Measurements from ENCODE around the gene RASGRP4.

The RASGRP4 gene

GRCh38 chr19:38362076-38362945 is 63.7 kb downstream of the RASGRP4 start:
- no peak for DNase-seq

GRCh38 chr19:38361633-38362075 is 64.4 kb downstream of the RASGRP4 start:
- peak in 1 of 2 experiments; percentile 2 for DNase-seq

- no peak for DNase-seq
These were observed 65.0 kb downstream of the RASGRP4 start for GRCh38 chr19:38360839-38361631.

- DNase-seq = no peak
These were observed 65.7 kb downstream of the RASGRP4 start for GRCh38 chr19:38360351-38360750.

- DNase-seq = no peak
These were observed 66.6 kb downstream of the RASGRP4 start for GRCh38 chr19:38359242-38360021.

Data from cerebellar nuclear complex (tissue), 1 donor.